ENCODE measurements around the gene CCDC85B. TPM values are rescaled to one million over a fixed set of nuclear protein-coding genes. Genes with fewer than 3 reads are reported as not detected.

The CCDC85B gene
- total RNA-seq, 1 donor from 2014 or later: 36.4 TPM

GRCh38 chr11:65883058-65883761, 7.3 kb upstream of the CCDC85B start:
- no peaks in the 10 kb centered on the region for H3K9me3 ChIP-seq
- TF ChIP-seq CTCF (IDR thresholded peaks at IDR 0.05): no peak
- H3K27ac ChIP-seq: no peak overlapping the region
- intact Hi-C loops (cut with DNase I): loop anchor here (5.0 kb wide), 1 partner anchor 104 kb away; no protein-coding TSS in a partner anchor
- ATAC-seq: no peak
- no peaks in the 10 kb centered on the region for H3K27me3 ChIP-seq
- peaks cover 12% of the 10 kb centered on the region for H3K4me1 ChIP-seq
- DNase-seq: peak; percentile 56
- peaks cover 38% of the 10 kb centered on the region for H3K36me3 ChIP-seq
- H3K4me3 ChIP-seq: no peak overlapping the region

DNA sequence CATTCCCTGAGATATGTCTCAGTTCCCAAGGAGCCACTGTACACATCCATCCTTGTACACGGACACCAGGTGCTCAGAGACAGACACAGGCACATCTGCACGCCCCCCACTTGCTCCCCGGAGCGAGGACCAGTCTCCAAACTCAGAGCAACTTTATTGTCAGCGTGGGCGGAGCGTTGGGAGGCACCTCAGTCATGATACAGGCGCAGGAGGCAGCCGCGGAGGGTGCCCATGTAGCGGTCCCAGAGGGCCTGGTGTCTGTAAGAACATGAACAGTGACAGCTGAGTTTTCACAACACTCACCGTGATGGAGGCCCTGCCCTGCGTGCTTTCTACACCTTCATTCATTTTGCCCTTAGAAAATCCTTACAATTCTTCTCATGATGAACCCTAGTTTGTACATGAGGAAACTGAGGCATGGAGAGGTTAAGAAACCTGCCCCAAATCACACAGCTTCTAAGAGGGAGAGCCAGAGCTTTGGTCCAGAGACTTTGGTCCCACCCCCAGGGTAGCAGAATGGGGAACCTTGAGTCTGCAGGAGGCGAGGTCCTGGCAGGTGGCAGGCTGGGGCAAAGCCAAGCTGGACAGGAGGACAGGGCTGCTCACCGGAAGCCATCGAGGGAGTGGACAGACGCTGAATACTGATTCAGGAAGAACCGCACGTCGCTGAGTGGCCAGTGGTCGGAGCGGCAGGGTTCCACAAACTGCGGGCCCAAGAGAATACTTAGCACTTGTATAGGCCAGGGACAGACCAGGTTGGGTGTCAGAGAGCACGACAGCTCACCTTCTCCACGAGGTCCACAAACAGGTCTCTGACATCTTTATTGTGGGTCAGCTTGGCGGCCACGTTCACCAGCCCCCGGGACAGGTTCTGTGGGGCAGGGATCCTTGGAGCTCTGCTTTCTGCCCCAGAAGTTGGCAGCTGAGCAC, 6.4 kb upstream of the CCDC85B start:
- Histone ChIP-seq H3K36me3 (peaks cover 38% of the 10 kb centered on the region), H3K4me1 (peaks cover 14% of the 10 kb centered on the region), H3K9me3 (no peaks in the 10 kb centered on the region), H3K4me3 (no peak overlapping the region), H3K27ac (no peak overlapping the region), H3K27me3 (no peaks in the 10 kb centered on the region)
- ATAC-seq (no peak), DNase-seq (no peak)
- intact Hi-C loops (cut with DNase I): loop anchor here (5.0 kb wide), 1 partner anchor 103 kb away; no protein-coding TSS in a partner anchor
- TF ChIP-seq CTCF (IDR thresholded peaks at IDR 0.05): no peak

- Histone ChIP-seq H3K36me3 (peaks cover 38% of the 10 kb centered on the region), H3K4me1 (peaks cover 20% of the 10 kb centered on the region), H3K27me3 (no peaks in the 10 kb centered on the region), H3K27ac (no peak overlapping the region), H3K4me3 (no peak overlapping the region), H3K9me3 (no peaks in the 10 kb centered on the region)
- intact Hi-C loops (cut with DNase I): loop anchor here (5.0 kb wide), 1 partner anchor 103 kb away; no protein-coding TSS in a partner anchor
- DNase-seq: peak; percentile 90
- TF ChIP-seq CTCF (IDR thresholded peaks at IDR 0.05): peak; percentile 99
- ATAC-seq: peak; percentile 64
Observed at GRCh38 chr11:65884716-65885092, 5.8 kb upstream of the CCDC85B start.

DNA sequence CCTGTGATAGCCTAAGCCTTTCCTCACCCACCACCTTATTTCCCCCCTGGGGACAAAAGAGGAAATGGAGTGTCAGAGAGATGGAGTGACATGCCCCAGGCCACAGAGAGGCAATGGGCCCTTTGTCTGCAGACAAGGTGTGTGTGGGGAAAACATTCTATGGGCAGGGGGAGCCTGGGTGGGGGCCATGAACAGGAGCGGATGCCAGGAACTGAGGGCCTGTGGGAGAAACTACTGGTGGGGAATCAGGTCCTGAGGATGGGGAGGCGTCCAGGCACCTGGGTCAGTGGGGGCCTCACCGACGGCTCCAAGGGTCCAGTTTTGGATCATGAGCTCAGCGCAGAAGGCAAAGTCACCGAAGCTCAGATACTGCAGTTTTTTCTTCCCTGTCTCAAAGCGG, 5.2 kb upstream of the CCDC85B start:
- H3K4me1 ChIP-seq: peaks cover 25% of the 10 kb centered on the region
- no peaks in the 10 kb centered on the region for H3K9me3 ChIP-seq
- DNase-seq (peak; percentile 53), ATAC-seq (no peak)
- no peak overlapping the region for H3K4me3 ChIP-seq
- peaks cover 38% of the 10 kb centered on the region for H3K36me3 ChIP-seq
- H3K27ac ChIP-seq: no peak overlapping the region
- no peak for TF ChIP-seq CTCF (IDR thresholded peaks at IDR 0.05)
- no peaks in the 10 kb centered on the region for H3K27me3 ChIP-seq
- intact Hi-C loops (cut with DNase I): no loop called here

- TF ChIP-seq CTCF (IDR thresholded peaks at IDR 0.05): no peak
- peak; percentile 25 for DNase-seq
- H3K4me3 ChIP-seq: no peak overlapping the region
- intact Hi-C loops (cut with DNase I): no loop called here
- no peaks in the 10 kb centered on the region for H3K9me3 ChIP-seq
- peaks cover 38% of the 10 kb centered on the region for H3K36me3 ChIP-seq
- ATAC-seq: no peak
- no peak overlapping the region for H3K27ac ChIP-seq
- H3K27me3 ChIP-seq: no peaks in the 10 kb centered on the region
- H3K4me1 ChIP-seq: peaks cover 26% of the 10 kb centered on the region
Observed at GRCh38 chr11:65885808-65886536, 4.5 kb upstream of the CCDC85B start.
